HCT116 (cell line): ENCODE results near the gene OR1F1. TPM values are rescaled to one million over a fixed set of nuclear protein-coding genes. Genes with fewer than 3 reads are reported as not detected.

Source experiments
- ATAC-seq: fragments of 200-7000 bp; cut with Tn5 transposase; 2 replicates; pipeline ENCODE4 v1.9.1; 2020; ENCODE audit warnings: mild to moderate bottlenecking, moderate library complexity
- BruUV-seq: library from RNA; stranded (reverse); fragments of 400-500 nt; replicated peaks from 2 replicates; lab custom pipeline; 2021; lab: Mats Ljungman, UMichigan
- CTCF ChIA-PET: fragments of 300-600 bp; sonication (Branson Sonifier 250); formaldehyde crosslinking; loops from one replicate; lab custom pipeline; 2021; ENCODE audit warnings: antibody characterized with exemption; lab: Charles Lee
- POLR2A ChIA-PET: fragments of 300-600, 350-600 bp; sonication (Branson Sonifier 250); formaldehyde crosslinking; loops from one replicate; lab custom pipeline; 2021; ENCODE audit warnings: antibody characterized with exemption; lab: Charles Lee
- RAD21 ChIA-PET, 2 experiments: fragments of 300-600 bp; sonication (Branson Sonifier 250); formaldehyde crosslinking; loops; one replicate each; lab custom pipeline; 2023; ENCODE audit warnings: low total read pairs in 2 of 2; ENCODE audit not compliant: uncharacterized antibody in 2 of 2, unreplicated experiment in 2 of 2, low non-redundant PET in 1 of 2; lab: Charles Lee
- DNase-seq: peaks from one replicate; pipeline ENCODE4 v3.0.0-alpha.2; 2010; ENCODE audit warnings: low read depth, low spot score
- H2AFZ ChIP-seq: fragments of 200-600 bp; shearing (Covaris generic), sonication (generic); 2 replicates; pipeline ENCODE4 v1.6.1; 2017; ENCODE audit warnings: low read depth, mixed run types, mixed read lengths, antibody characterized with exemption, low read length; ENCODE audit not compliant: poor library complexity, severe bottlenecking
- H3K27ac ChIP-seq: 2 replicates; pipeline ENCODE4 v1.5.1; 2012; ENCODE audit warnings: low read depth, low read length
- H3K27me3 ChIP-seq: fragments of 200-600 bp; sonication (generic); 2 replicates; pipeline ENCODE4 v1.6.1; 2016; ENCODE audit warnings: mixed run types, low read length, mixed read lengths; ENCODE audit not compliant: insufficient read depth
- H3K36me3 ChIP-seq, 2 experiments: fragments of 200-500 bp in 1 of 2; fragments of 200-600 bp in 1 of 2; sonication (Bioruptor generic) in 1 of 2; sonication (generic) in 1 of 2; 2 replicates each; pipeline versions ENCODE4 v1.5.1 to v1.6.1; 2014 to 2016; ENCODE audit warnings: low read length in 2 of 2, inconsistent platforms in 1 of 2, mixed read lengths in 1 of 2, mixed run types in 1 of 2; ENCODE audit not compliant: insufficient read depth in 2 of 2, control insufficient read depth in 1 of 2
- H3K4me1 ChIP-seq, 2 experiments: fragments of 200-600 bp in 1 of 2; sonication (generic) in 1 of 2; 2 replicates each; pipeline versions ENCODE4 v1.5.1 to v1.6.1; 2012 to 2017; ENCODE audit warnings: low read length in 2 of 2, inconsistent platforms in 1 of 2, mild to moderate bottlenecking in 1 of 2, mixed read lengths in 1 of 2, mixed run types in 1 of 2, moderate library complexity in 1 of 2; ENCODE audit not compliant: insufficient read depth in 2 of 2, control insufficient read depth in 1 of 2
- H3K4me2 ChIP-seq: fragments of 200-600 bp; sonication (generic); 2 replicates; pipeline ENCODE4 v1.6.1; 2017; ENCODE audit warnings: mixed run types, low read length, mixed read lengths
- H3K4me3 ChIP-seq, 2 experiments: fragments of 200-600 bp in 1 of 2; sonication (generic) in 1 of 2; replicated peaks in 1 of 2; 2 replicates each; pipeline ENCODE4 v1.5.1; 2011 to 2016; ENCODE audit warnings: low read length in 2 of 2, control low read depth in 1 of 2, low read depth in 1 of 2, mild to moderate bottlenecking in 1 of 2, mixed read lengths in 1 of 2, mixed run types in 1 of 2
- H3K79me2 ChIP-seq: fragments of 200-600 bp; sonication (generic); 2 replicates; pipeline ENCODE4 v1.6.1; 2017; ENCODE audit warnings: mild to moderate bottlenecking, mixed run types, low read length, moderate library complexity, mixed read lengths; ENCODE audit not compliant: insufficient read depth
- H3K9ac ChIP-seq: fragments of 200-600 bp; sonication (generic); 2 replicates; pipeline ENCODE4 v1.6.1; 2016; ENCODE audit warnings: low read length, mixed read lengths
- H3K9me2 ChIP-seq: fragments of 200-600 bp; sonication (generic), shearing (Covaris generic); 2 replicates; pipeline ENCODE4 v1.6.1; 2017; ENCODE audit warnings: mixed run types, mild to moderate bottlenecking, moderate library complexity; ENCODE audit not compliant: insufficient read depth
- H3K9me3 ChIP-seq, 2 experiments: fragments of 200-500 bp in 1 of 2; fragments of 200-600 bp in 1 of 2; sonication (Bioruptor generic) in 1 of 2; sonication (generic) in 1 of 2; 2 replicates each; pipeline ENCODE4 v1.6.1; 2014 to 2017; ENCODE audit warnings: low read length in 2 of 2, mixed read lengths in 2 of 2, inconsistent platforms in 1 of 2, low read depth in 1 of 2, mild to moderate bottlenecking in 1 of 2, mixed run types in 1 of 2, moderate library complexity in 1 of 2; ENCODE audit not compliant: control insufficient read depth in 1 of 2, insufficient read depth in 1 of 2
- H4K20me1 ChIP-seq: fragments of 200-600 bp; sonication (generic), shearing (Covaris generic); 2 replicates; pipeline ENCODE4 v1.6.1; 2017; ENCODE audit warnings: mixed run types, mild to moderate bottlenecking, moderate library complexity; ENCODE audit not compliant: insufficient read depth
- CEBPB ChIP-seq: IDR thresholded peaks from 2 replicates; pipeline ENCODE4 v1.6.1; 2012; ENCODE audit warnings: low read depth
- EZH2 ChIP-seq: fragments of 200-600 bp; sonication (generic); IDR thresholded peaks from 2 replicates; pipeline ENCODE4 v1.6.1; 2017; ENCODE audit warnings: antibody characterized with exemption, mixed run types
- EZH2phosphoT487 ChIP-seq: fragments of 200-600 bp; IDR thresholded peaks from 2 replicates; pipeline ENCODE4 v1.6.1; 2018; ENCODE audit warnings: antibody characterized with exemption, borderline replicate concordance
- FOSL1 ChIP-seq: IDR thresholded peaks from 2 replicates; pipeline ENCODE4 v1.6.1; 2012; ENCODE audit warnings: low read depth
- MAX ChIP-seq: IDR thresholded peaks from 2 replicates; pipeline ENCODE4 v1.6.1; 2012
- POLR2AphosphoS5 ChIP-seq: IDR thresholded peaks from 2 replicates; pipeline ENCODE4 v1.6.1; 2011; ENCODE audit warnings: mild to moderate bottlenecking, low read depth, low read length, moderate library complexity
- RAD21 ChIP-seq: IDR thresholded peaks from 2 replicates; pipeline ENCODE4 v1.6.1; 2012; ENCODE audit warnings: low read depth, mild to moderate bottlenecking
- SIN3A ChIP-seq: IDR thresholded peaks from 2 replicates; pipeline ENCODE4 v1.6.1; 2012; ENCODE audit warnings: low read depth
- SRF ChIP-seq: IDR thresholded peaks from 2 replicates; pipeline ENCODE4 v1.6.1; 2012; ENCODE audit warnings: low read depth
- TCF7L2 ChIP-seq: IDR thresholded peaks from 2 replicates; pipeline ENCODE4 v1.7.0; 2011; ENCODE audit warnings: borderline replicate concordance, inconsistent platforms; ENCODE audit not compliant: insufficient read depth, insufficient read length; ENCODE audit errors: extremely low read depth
- ZFX ChIP-seq: fragments of 450-650 bp; IDR thresholded peaks from 2 replicates; pipeline ENCODE4 v1.6.1; 2017
- ZNF274 ChIP-seq: fragments of 200-500 bp; sonication (Bioruptor generic); IDR thresholded peaks from 2 replicates; pipeline ENCODE4 v1.6.1; 2014; ENCODE audit warnings: mild to moderate bottlenecking, low read depth, low read length, inconsistent platforms
- intact Hi-C: fragments of 100-400 bp; cut with micrococcal nuclease; formaldehyde crosslinking; loops from 2 replicates; pipeline ENCODE4 v1.10.0; 2022
- total RNA-seq: library from RNA; stranded (reverse); gene quantifications from one replicate; pipeline ENCODE4 v1.2.1, GENCODE V29; 2021; ENCODE audit not compliant: unreplicated experiment
- TF ChIP-seq, protein P1 (sequence below): IDR thresholded peaks from 2 replicates; pipeline ENCODE4 v1.6.1; 2012
- TF ChIP-seq, protein P2 (sequence below): IDR thresholded peaks from 2 replicates; pipeline ENCODE4 v1.6.1; 2012; ENCODE audit warnings: low read depth

The OR1F1 gene
- total RNA-seq, 1 experiment from 2014 or later, result not detected

DNA sequence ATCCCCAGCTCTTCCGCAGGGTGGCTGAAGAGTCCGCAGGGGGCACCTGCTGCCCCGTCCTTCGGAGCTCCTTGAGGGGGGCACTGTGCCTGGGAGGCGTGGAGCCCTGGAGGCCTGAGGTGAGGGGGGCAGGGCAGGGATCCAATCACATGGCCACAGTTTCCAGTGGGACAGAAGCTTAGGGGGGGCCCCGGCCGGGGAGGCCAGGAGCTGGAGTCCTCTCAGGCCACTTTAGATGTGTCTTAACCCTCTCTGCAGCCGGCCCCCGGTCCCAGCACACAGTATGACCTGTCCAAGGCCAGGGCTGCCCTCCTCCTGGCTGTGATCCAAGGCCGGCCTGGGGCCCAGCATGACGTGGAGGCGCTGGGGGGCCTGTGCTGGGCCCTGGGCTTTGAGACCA lies 42.3 kb upstream of the OR1F1 start:
- Histone ChIP-seq H4K20me1 (no peaks in the 10 kb centered on the region), H3K9ac (no peak overlapping the region), H2AFZ (no peak overlapping the region), H3K27me3 (no peaks in the 10 kb centered on the region), H3K4me2 (no peak overlapping the region), H3K36me3 (peaks cover 0 to 3% of the 10 kb centered on the region in 2 experiments; a peak in 1 of 4 replicates)
- DNase-seq, result no peak
- no TSS peak for BruUV-seq
- intact Hi-C loops, result no loop called here
- CTCF ChIA-PET, result interaction anchor here (2.9 kb wide), 1 partner anchor 16 kb away, joined by 12 read pairs; no protein-coding TSS in a partner anchor
- TF ChIP-seq CEBPB, result no peak
- TF ChIP-seq, all 23 proteins: peak for 0
- ChIA-PET POLR2A (no interaction called here), RAD21 (no interaction called here)
- Histone ChIP-seq H3K4me1 (peaks cover 8 to 18% of the 10 kb centered on the region in 2 experiments), H3K79me2 (no peaks in the 10 kb centered on the region), H3K27ac (no peak overlapping the region), H3K4me3 (no peak overlapping the region), H3K9me3 (no peaks in the 10 kb centered on the region), H3K9me2 (no peaks in the 10 kb centered on the region)
- no peak for ATAC-seq

GRCh38 chr16:3147046-3147756 lies 40.8 kb upstream of the OR1F1 start:
- H4K20me1 ChIP-seq, result no peaks in the 10 kb centered on the region
- DNase-seq (no peak), ATAC-seq (no peak)
- H3K9me3 ChIP-seq, result no peaks in the 10 kb centered on the region
- no peak overlapping the region for H3K4me3 ChIP-seq
- H3K4me1 ChIP-seq, result peaks cover 8 to 32% of the 10 kb centered on the region in 2 experiments
- BruUV-seq, result no TSS peak
- POLR2A ChIA-PET, result interaction anchor here (0.7 to 1.6 kb wide), 3 partner anchors 12 to 25 kb away, joined by 3 to 4 read pairs (median 4); partner anchors contain the start of gene ZNF213
- H3K36me3 ChIP-seq, result no peaks in the 10 kb centered on the region
- H3K79me2 ChIP-seq, result no peaks in the 10 kb centered on the region
- no peaks in the 10 kb centered on the region for H3K9me2 ChIP-seq
- H2AFZ ChIP-seq, result no peak overlapping the region
- intact Hi-C loops, result no loop called here
- no peak overlapping the region for H3K27ac ChIP-seq
- RAD21 ChIA-PET, result no interaction called here
- no peak overlapping the region for H3K4me2 ChIP-seq
- no peak overlapping the region for H3K9ac ChIP-seq
- CTCF ChIA-PET, result interaction anchor here (1.0 to 1.4 kb wide), 3 partner anchors 12 to 17 kb away, joined by 3 read pairs; partner anchors contain the start of gene ZNF213
- no peaks in the 10 kb centered on the region for H3K27me3 ChIP-seq
- TF ChIP-seq TCF7L2 (no peak), EZH2phosphoT487 (no peak), SRF (no peak), ZFX (no peak), MAX (no peak), RAD21 (no peak), POLR2AphosphoS5 (no peak), FOSL1 (no peak), SIN3A (no peak), ZNF274 (no peak), EZH2 (no peak)
- TF ChIP-seq, protein P1, sequence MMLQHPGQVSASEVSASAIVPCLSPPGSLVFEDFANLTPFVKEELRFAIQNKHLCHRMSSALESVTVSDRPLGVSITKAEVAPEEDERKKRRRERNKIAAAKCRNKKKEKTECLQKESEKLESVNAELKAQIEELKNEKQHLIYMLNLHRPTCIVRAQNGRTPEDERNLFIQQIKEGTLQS, result no peak
- TF ChIP-seq, protein P2, sequence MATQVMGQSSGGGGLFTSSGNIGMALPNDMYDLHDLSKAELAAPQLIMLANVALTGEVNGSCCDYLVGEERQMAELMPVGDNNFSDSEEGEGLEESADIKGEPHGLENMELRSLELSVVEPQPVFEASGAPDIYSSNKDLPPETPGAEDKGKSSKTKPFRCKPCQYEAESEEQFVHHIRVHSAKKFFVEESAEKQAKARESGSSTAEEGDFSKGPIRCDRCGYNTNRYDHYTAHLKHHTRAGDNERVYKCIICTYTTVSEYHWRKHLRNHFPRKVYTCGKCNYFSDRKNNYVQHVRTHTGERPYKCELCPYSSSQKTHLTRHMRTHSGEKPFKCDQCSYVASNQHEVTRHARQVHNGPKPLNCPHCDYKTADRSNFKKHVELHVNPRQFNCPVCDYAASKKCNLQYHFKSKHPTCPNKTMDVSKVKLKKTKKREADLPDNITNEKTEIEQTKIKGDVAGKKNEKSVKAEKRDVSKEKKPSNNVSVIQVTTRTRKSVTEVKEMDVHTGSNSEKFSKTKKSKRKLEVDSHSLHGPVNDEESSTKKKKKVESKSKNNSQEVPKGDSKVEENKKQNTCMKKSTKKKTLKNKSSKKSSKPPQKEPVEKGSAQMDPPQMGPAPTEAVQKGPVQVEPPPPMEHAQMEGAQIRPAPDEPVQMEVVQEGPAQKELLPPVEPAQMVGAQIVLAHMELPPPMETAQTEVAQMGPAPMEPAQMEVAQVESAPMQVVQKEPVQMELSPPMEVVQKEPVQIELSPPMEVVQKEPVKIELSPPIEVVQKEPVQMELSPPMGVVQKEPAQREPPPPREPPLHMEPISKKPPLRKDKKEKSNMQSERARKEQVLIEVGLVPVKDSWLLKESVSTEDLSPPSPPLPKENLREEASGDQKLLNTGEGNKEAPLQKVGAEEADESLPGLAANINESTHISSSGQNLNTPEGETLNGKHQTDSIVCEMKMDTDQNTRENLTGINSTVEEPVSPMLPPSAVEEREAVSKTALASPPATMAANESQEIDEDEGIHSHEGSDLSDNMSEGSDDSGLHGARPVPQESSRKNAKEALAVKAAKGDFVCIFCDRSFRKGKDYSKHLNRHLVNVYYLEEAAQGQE, result no peak
